Calu3 (cell line): ENCODE data around the gene AMER3. TPM values are rescaled to one million over a fixed set of nuclear protein-coding genes. Genes with fewer than 3 reads are reported as not detected.

ENCODE experiments used
- BruUV-seq: library from RNA; stranded (reverse); fragments of 400-500 nt; replicated peaks from 2 replicates; lab custom pipeline; 2021; lab: Mats Ljungman, UMichigan
- CTCF ChIA-PET: fragments of 300-600 bp; sonication (Branson Sonifier 250); formaldehyde crosslinking; loops from one replicate; lab custom pipeline; 2022; ENCODE audit warnings: antibody characterized with exemption; lab: Charles Lee
- DNase-seq: peaks from one replicate; pipeline ENCODE4 v3.0.0; 2022
- H3K27ac Mint-ChIP-seq: one replicate; pipeline ENCODE4 v1.8.0; 2022; ENCODE audit warnings: mixed read lengths; ENCODE audit not compliant: unreplicated experiment
- H3K27me3 Mint-ChIP-seq: one replicate; pipeline ENCODE4 v1.8.0; 2022; ENCODE audit warnings: mixed read lengths; ENCODE audit not compliant: unreplicated experiment
- H3K36me3 Mint-ChIP-seq: one replicate; pipeline ENCODE4 v1.8.0; 2022; ENCODE audit warnings: mild to moderate bottlenecking, moderate library complexity, mixed read lengths; ENCODE audit not compliant: insufficient read depth, unreplicated experiment
- H3K4me1 Mint-ChIP-seq: one replicate; pipeline ENCODE4 v1.8.0; 2022; ENCODE audit warnings: mild to moderate bottlenecking, low read depth, mixed read lengths; ENCODE audit not compliant: unreplicated experiment
- H3K4me3 Mint-ChIP-seq: one replicate; pipeline ENCODE4 v1.8.0; 2022; ENCODE audit warnings: mild to moderate bottlenecking, low read depth, moderate library complexity, mixed read lengths; ENCODE audit not compliant: unreplicated experiment
- H3K9me3 Mint-ChIP-seq: one replicate; pipeline ENCODE4 v1.8.0; 2022; ENCODE audit warnings: low read depth, mixed read lengths; ENCODE audit not compliant: unreplicated experiment
- CTCF ChIP-seq: fragments of 200-600 bp; IDR thresholded peaks from one replicate; pipeline ENCODE4 v1.8.0; 2022; ENCODE audit warnings: antibody characterized with exemption; ENCODE audit not compliant: unreplicated experiment
- intact Hi-C: fragments of 100-400 bp; cut with micrococcal nuclease; formaldehyde crosslinking; loops from one replicate; pipeline ENCODE4 v1.10.0; 2022; ENCODE audit not compliant: unreplicated experiment
- total RNA-seq: library from RNA; stranded (reverse); gene quantifications from 2 replicates; pipeline ENCODE4 v1.2.3, GENCODE V29; 2022

AMER3 gene
- total RNA-seq, 1 experiment from 2014 or later: not detected

GRCh38 chr2:130766037-130766436 is 10.7 kb downstream of the AMER3 start:
- no peak overlapping the region for H3K27ac Mint-ChIP-seq
- no peaks in the 10 kb centered on the region for H3K36me3 Mint-ChIP-seq
- TF ChIP-seq CTCF: no peak
- DNase-seq: no peak
- H3K9me3 Mint-ChIP-seq: no peaks in the 10 kb centered on the region
- H3K27me3 Mint-ChIP-seq: peaks cover 56% of the 10 kb centered on the region
- H3K4me3 Mint-ChIP-seq: no peak overlapping the region
- CTCF ChIA-PET: no interaction called here
- no peaks in the 10 kb centered on the region for H3K4me1 Mint-ChIP-seq
- BruUV-seq: no TSS peak
- intact Hi-C loops: no loop called here

- Mint-ChIP-seq H3K27me3 (peaks cover 47% of the 10 kb centered on the region), H3K4me1 (no peaks in the 10 kb centered on the region), H3K4me3 (no peak overlapping the region), H3K9me3 (no peaks in the 10 kb centered on the region), H3K27ac (no peak overlapping the region), H3K36me3 (no peaks in the 10 kb centered on the region)
- intact Hi-C loops: no loop called here
- DNase-seq: no peak
- TF ChIP-seq CTCF: no peak
- CTCF ChIA-PET: no interaction called here
- BruUV-seq: no TSS peak
Observed at GRCh38 chr2:130766711-130767407, 11.5 kb downstream of the AMER3 start.

DNA sequence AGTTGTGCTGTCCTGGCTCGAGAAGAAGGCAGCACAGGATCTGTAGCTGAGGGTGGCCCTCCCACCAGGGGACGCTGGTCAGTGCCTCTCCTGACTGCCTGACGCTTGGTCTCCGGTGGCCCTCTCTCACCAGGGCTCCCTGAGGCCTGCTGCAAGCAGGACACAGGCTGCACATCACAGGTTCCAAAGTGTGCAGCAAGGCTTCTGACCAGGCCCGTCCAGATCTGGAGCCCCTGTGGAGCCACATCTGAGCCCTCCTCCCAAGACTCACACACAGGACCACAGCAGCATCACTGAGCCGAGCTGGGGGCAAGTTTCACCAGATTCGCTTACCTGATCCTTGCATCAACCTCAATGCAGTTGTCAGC is 12.1 kb downstream of the AMER3 start:
- CTCF ChIA-PET: interaction anchor here (0.6 kb wide), 1 partner anchor 9 kb away, joined by 3 read pairs; no protein-coding TSS in a partner anchor
- BruUV-seq: no TSS peak

GRCh38 chr2:130768191-130768855 is 13.0 kb downstream of the AMER3 start:
- CTCF ChIA-PET: interaction anchor here (0.6 kb wide), 1 partner anchor 10 kb away, joined by 3 read pairs; no protein-coding TSS in a partner anchor
- no peak overlapping the region for H3K27ac Mint-ChIP-seq
- no peaks in the 10 kb centered on the region for H3K36me3 Mint-ChIP-seq
- H3K27me3 Mint-ChIP-seq: peaks cover 43% of the 10 kb centered on the region
- no TSS peak for BruUV-seq
- H3K4me3 Mint-ChIP-seq: no peak overlapping the region
- TF ChIP-seq CTCF: no peak
- no peaks in the 10 kb centered on the region for H3K4me1 Mint-ChIP-seq
- no peaks in the 10 kb centered on the region for H3K9me3 Mint-ChIP-seq
- no peak for DNase-seq
- intact Hi-C loops: no loop called here

More for the DNA sequence above, 12.1 kb downstream of the AMER3 start:
- Mint-ChIP-seq H3K27me3 (peaks cover 43% of the 10 kb centered on the region), H3K9me3 (no peaks in the 10 kb centered on the region), H3K27ac (no peak overlapping the region), H3K4me1 (no peaks in the 10 kb centered on the region), H3K36me3 (no peaks in the 10 kb centered on the region), H3K4me3 (no peak overlapping the region)
- TF ChIP-seq CTCF: peak; percentile 14
- intact Hi-C loops: no loop called here
- DNase-seq: no peak
